Ovary (tissue), 9 donors: ENCODE measurements around the gene RIN3. TPM values are rescaled to one million over a fixed set of nuclear protein-coding genes. Genes with fewer than 3 reads are reported as not detected.

Experiments used
- DNase-seq, 5 donors: peaks; one replicate each; pipeline ENCODE4 v3.0.0-alpha.2; 2019 to 2020
- H3K27ac ChIP-seq, 2 donors: fragments of 200-600 bp; one replicate each; pipeline versions ENCODE4 v1.5.1 to v1.8.0; 2019 to 2022
- H3K27me3 ChIP-seq: fragments of 200-600 bp; one replicate; pipeline ENCODE4 v1.8.0; 2022
- H3K36me3 ChIP-seq: fragments of 200-600 bp; sonication (generic); one replicate; pipeline ENCODE4 v1.5.1; 2019
- H3K4me1 ChIP-seq: one replicate; pipeline ENCODE4 v1.8.1; 2013; ENCODE audit warnings: mild to moderate bottlenecking, moderate library complexity; ENCODE audit not compliant: insufficient read depth
- H3K4me3 ChIP-seq: fragments of 200-600 bp; sonication (generic); one replicate; pipeline ENCODE4 v1.5.1; 2017
- H3K9me3 ChIP-seq, 2 donors: fragments of 200-600 bp in 1 of 2; sonication (generic) in 1 of 2; one replicate each; pipeline versions ENCODE4 v1.5.1 to v1.8.1; 2013 to 2019; ENCODE audit warnings: mild to moderate bottlenecking in 1 of 2, moderate library complexity in 1 of 2
- EP300 ChIP-seq: sonication (generic); formaldehyde crosslinking; IDR thresholded peaks from one replicate; pipeline ENCODE4 v1.6.1; 2017; ENCODE audit warnings: antibody characterized with exemption
- POLR2A ChIP-seq: fragments of 450-650 bp; IDR thresholded peaks from one replicate; pipeline ENCODE4 v1.6.1; 2017; ENCODE audit warnings: antibody characterized with exemption, mild to moderate bottlenecking, moderate library complexity
- WGBS, 3 donors: extraction: QIAGEN DNeasy Blood & Tissue Kit in 1 of 3; methylation state at CpG; one replicate each; pipeline versions ENCODE4 v1.1.5 to v1.1.7; 2013 to 2017; 5-methylcytosine and 5-hydroxymethylcytosine counted together
- intact Hi-C, 4 donors: fragments of 100-400 bp; cut with DNase I; formaldehyde crosslinking; loops; one replicate each; pipeline versions ENCODE4 v1.11.0 to v1.15.1; 2022 to 2023
- polyA plus RNA-seq, 2 donors: library from polyadenylated mRNA; stranded (reverse); fragments of 200-250 nt in 1 of 2; fragments of 350-450 nt in 1 of 2; fragmentation: Illumina TruSeq in 1 of 2; extraction: RNeasy Lipid Tissue Mini Kit (QIAGEN cat#74804) in 1 of 2; gene quantifications; one replicate each; pipeline ENCODE4 v1.2.3, GENCODE V29; 2013 to 2014
- total RNA-seq, 7 donors: library from RNA; depleted of rRNA in 2 of 7; stranded (reverse); fragments of >200 nt in 2 of 7; fragmentation: NEBNext Ultra II Directional in 3 of 7; extraction: Animal tissue kit (Norgen Biotek cat#: 25700) in 3 of 7; gene quantifications; one replicate each; pipeline versions ENCODE4 v1.1.0 to v1.2.4, GENCODE V29; 2016 to 2023
- TF ChIP-seq, protein P1 (sequence below), 3 donors: fragments of 450-650 bp in 2 of 3; fragments of 200-600 bp in 1 of 3; IDR thresholded peaks; one replicate each; pipeline versions ENCODE4 v1.5.1 to v1.8.0; 2016 to 2022; ENCODE audit warnings: antibody characterized with exemption in 3 of 3, mild to moderate bottlenecking in 1 of 3
- donor health status: DM: no; HTN: no; CAD: no; lungs with moderate emphysema.
- donor health status: DM: no; HTN: no; CAD: no.
- donor health status: Bipolar disorder and iron deficiency.
- donor health status: DM: yes; HTN: yes; CAD: no.
- donor health status: DM: no; HTN: no; CAD: no.
- donor health status: DM: yes; HTN: yes; CAD: no.

The RIN3 gene
- total and polyA plus RNA-seq, 9 donors: 3.8 to 27.9 (median 13.9) TPM

DNA sequence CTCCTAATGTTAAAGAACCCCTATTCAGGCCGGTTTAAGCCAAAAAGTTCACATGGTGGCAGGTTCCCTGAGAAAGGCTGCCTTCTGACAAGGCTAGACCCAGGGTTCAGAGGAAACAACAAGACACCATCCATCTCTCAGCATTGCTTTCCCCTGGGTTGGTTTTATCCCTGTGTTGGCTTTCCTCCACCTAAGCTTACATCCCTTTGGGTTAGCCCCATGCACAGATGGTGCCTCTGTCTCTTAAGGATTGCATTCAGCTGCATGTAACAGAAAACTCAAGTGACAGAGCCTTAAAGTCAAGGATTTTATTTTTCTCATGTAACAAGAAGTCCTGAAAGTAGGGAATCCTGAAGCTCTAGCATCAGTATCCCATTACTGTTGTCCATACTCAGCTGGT, 42.8 kb upstream of the RIN3 start:
- no peak for DNase-seq
- H3K4me3 ChIP-seq: no peak overlapping the region
- H3K36me3 ChIP-seq: no peaks in the 10 kb centered on the region
- 93 to 96% (median 96%) methylated on average over 1 of the region's 1 CpG for WGBS, 3 donors
- TF ChIP-seq POLR2A (no peak), EP300 (no peak)
- TF ChIP-seq, protein P1, sequence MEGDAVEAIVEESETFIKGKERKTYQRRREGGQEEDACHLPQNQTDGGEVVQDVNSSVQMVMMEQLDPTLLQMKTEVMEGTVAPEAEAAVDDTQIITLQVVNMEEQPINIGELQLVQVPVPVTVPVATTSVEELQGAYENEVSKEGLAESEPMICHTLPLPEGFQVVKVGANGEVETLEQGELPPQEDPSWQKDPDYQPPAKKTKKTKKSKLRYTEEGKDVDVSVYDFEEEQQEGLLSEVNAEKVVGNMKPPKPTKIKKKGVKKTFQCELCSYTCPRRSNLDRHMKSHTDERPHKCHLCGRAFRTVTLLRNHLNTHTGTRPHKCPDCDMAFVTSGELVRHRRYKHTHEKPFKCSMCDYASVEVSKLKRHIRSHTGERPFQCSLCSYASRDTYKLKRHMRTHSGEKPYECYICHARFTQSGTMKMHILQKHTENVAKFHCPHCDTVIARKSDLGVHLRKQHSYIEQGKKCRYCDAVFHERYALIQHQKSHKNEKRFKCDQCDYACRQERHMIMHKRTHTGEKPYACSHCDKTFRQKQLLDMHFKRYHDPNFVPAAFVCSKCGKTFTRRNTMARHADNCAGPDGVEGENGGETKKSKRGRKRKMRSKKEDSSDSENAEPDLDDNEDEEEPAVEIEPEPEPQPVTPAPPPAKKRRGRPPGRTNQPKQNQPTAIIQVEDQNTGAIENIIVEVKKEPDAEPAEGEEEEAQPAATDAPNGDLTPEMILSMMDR (IDR thresholded peaks at IDR 0.05): no peak
- intact Hi-C loops: no loop called here
- H3K27me3 ChIP-seq: no peaks in the 10 kb centered on the region
- H3K27ac ChIP-seq: no peak overlapping the region
- peaks cover 1% of the 10 kb centered on the region for H3K4me1 ChIP-seq
- no peaks in the 10 kb centered on the region for H3K9me3 ChIP-seq

DNA sequence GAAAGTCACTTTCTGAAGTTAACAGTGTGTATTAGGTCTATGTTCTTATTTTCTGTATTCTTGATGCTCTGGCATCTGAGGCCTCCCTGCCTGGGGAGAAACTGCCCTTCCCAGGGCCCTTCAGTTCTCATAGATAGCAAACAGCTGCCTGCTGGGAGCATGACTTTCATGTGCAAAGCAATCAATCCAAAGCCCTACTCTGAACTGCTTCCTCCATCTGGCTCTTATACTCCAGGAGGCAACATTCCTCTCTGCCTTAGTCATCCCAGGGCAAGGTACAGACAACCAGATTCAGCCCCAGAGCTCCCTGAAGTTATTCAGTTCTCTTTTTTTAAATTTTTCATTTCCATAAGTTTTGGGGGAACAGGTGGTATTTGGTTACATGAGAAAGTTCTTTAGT, 41.7 kb upstream of the RIN3 start:
- intact Hi-C loops: no loop called here
- Histone ChIP-seq H3K36me3 (no peaks in the 10 kb centered on the region), H3K27me3 (no peaks in the 10 kb centered on the region), H3K27ac (no peak overlapping the region), H3K4me1 (peaks cover 1% of the 10 kb centered on the region), H3K4me3 (no peak overlapping the region), H3K9me3 (no peaks in the 10 kb centered on the region)
- TF ChIP-seq, protein P1 (IDR thresholded peaks at IDR 0.05): no peak
- TF ChIP-seq EP300: no peak
- TF ChIP-seq POLR2A: no peak
- no peak for DNase-seq

DNA sequence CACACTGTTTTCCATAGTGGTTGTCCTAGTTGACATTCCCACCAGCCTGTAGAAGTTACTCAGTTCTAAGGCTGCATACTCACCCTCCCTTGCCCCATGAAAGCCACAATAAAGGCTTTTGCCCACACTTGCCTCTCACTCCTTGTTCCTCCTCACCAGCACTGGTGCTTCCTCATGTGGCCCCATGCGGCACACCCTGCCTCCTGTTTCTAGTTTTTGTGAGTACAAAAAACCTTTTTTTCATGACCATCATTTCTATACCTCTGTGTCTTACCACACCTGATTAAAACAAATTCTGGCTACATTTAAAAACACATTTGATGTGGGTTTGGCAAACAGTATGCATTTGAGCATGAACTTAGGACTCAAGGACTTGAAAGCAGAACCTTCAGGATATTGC, 40.7 kb upstream of the RIN3 start:
- Histone ChIP-seq H3K27ac (no peak overlapping the region), H3K27me3 (no peaks in the 10 kb centered on the region), H3K36me3 (no peaks in the 10 kb centered on the region), H3K4me3 (no peak overlapping the region), H3K4me1 (peaks cover 1% of the 10 kb centered on the region), H3K9me3 (no peaks in the 10 kb centered on the region)
- no peak for TF ChIP-seq POLR2A
- TF ChIP-seq, protein P1 (IDR thresholded peaks at IDR 0.05): no peak
- no peak for TF ChIP-seq EP300
- 92 to 100% (median 93%) methylated on average over 1 of the region's 1 CpG for WGBS, 3 donors
- DNase-seq: no peak
- intact Hi-C loops: no loop called here

DNA sequence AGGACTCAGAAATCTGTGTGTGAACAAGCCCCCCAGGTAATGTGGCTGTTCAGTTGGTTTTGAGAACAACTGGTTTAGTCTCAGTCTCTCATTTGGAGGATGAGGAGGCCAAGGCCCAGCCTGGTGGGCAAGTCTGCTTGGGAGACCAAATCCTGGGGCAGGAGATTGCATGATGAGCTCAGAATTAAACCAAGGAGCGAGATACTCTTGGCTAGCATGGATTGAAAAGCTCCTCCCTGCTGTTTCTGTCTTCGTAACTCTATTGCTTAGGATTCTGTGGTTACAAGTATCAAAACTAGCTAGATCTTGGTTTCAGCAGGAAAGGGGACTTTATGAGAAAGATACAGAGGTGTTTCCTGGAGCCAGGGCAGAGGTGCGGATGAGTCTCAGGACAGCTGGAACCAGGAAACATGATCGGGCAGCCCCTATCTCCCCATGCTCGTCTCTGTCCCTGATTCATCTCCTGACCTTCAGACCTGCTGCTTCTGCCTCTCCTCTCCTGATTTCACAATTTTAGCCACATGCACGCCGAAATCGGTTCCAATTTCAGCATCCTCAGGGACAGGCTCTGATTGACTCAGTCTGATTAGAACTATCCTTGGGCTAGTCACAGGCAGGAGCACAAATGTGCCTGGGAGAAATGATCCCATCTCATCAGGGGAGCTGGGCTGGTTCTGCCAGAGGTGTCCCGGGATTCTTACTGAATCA, 40.2 kb upstream of the RIN3 start:
- no peak overlapping the region for H3K27ac ChIP-seq
- TF ChIP-seq EP300 (no peak), POLR2A (no peak)
- TF ChIP-seq, protein P1 (IDR thresholded peaks at IDR 0.05): no peak
- peak in 2 of 5 donors; percentile 40 to 72 for DNase-seq
- 43 to 52% (median 45%) methylated on average over 9 of the region's 9 CpGs for WGBS, 3 donors
- H3K4me3 ChIP-seq: no peak overlapping the region
- H3K4me1 ChIP-seq: peaks cover 1% of the 10 kb centered on the region
- H3K27me3 ChIP-seq: no peaks in the 10 kb centered on the region
- intact Hi-C loops: no loop called here
- H3K36me3 ChIP-seq: no peaks in the 10 kb centered on the region
- no peaks in the 10 kb centered on the region for H3K9me3 ChIP-seq
